ENCODE results near the gene ARL6IP4.

Gene ARL6IP4

GRCh38 chr12:122942637-122943036 lies 37.8 kb upstream of the ARL6IP4 start:
- no peak overlapping the region for H3K4me3 ChIP-seq (ENCODE audit: low read depth, low read length)
- TF ChIP-seq CTCF (conservative IDR thresholded peaks at IDR 0.05; ENCODE audit: low read depth, low read length): no peak
- DNase-seq (ENCODE audit: low read depth): peak; percentile 15

GRCh38 chr12:122943196-122943595 lies 37.3 kb upstream of the ARL6IP4 start:
- no peak overlapping the region for H3K4me3 ChIP-seq (ENCODE audit: low read depth, low read length)
- no peak for TF ChIP-seq CTCF (conservative IDR thresholded peaks at IDR 0.05; ENCODE audit: low read depth, low read length)
- no peak for DNase-seq (ENCODE audit: low read depth)

- TF ChIP-seq CTCF (conservative IDR thresholded peaks at IDR 0.05; ENCODE audit: low read depth, low read length): no peak
- peak; percentile 8 for DNase-seq (ENCODE audit: low read depth)
- H3K4me3 ChIP-seq (ENCODE audit: low read depth, low read length): no peak overlapping the region
Observed at GRCh38 chr12:122944605-122945592, 35.6 kb upstream of the ARL6IP4 start.

- peak; percentile 63 for TF ChIP-seq CTCF (conservative IDR thresholded peaks at IDR 0.05; ENCODE audit: low read depth, low read length)
- DNase-seq (ENCODE audit: low read depth): peak; percentile 99
- no peak overlapping the region for H3K4me3 ChIP-seq (ENCODE audit: low read depth, low read length)
Observed at GRCh38 chr12:122946690-122947341, 33.7 kb upstream of the ARL6IP4 start.

- no peak for DNase-seq (ENCODE audit: low read depth)
- no peak for TF ChIP-seq CTCF (conservative IDR thresholded peaks at IDR 0.05; ENCODE audit: low read depth, low read length)
- no peak overlapping the region for H3K4me3 ChIP-seq (ENCODE audit: low read depth, low read length)
Observed at GRCh38 chr12:122947352-122947792, 33.1 kb upstream of the ARL6IP4 start.

- H3K4me3 ChIP-seq (ENCODE audit: low read depth, low read length): no peak overlapping the region
- no peak for DNase-seq (ENCODE audit: low read depth)
- TF ChIP-seq CTCF (conservative IDR thresholded peaks at IDR 0.05; ENCODE audit: low read depth, low read length): no peak
Observed at GRCh38 chr12:122948605-122949004, 31.9 kb upstream of the ARL6IP4 start.

Data from choroid plexus epithelial cell (primary cell).